ENCODE data around the gene PLG. TPM values are rescaled to one million over a fixed set of nuclear protein-coding genes. Genes with fewer than 3 reads are reported as not detected.
"Not testable (repeated sequence)": the region's sequence is repeated elsewhere in the genome, so short reads cannot be mapped to it uniquely, and the experiment has no call there.

The PLG gene
- not detected for polyA plus RNA-seq (2013, experiment 1 of 2)
- polyA plus RNA-seq (2013, experiment 2 of 2) = not detected

DNA sequence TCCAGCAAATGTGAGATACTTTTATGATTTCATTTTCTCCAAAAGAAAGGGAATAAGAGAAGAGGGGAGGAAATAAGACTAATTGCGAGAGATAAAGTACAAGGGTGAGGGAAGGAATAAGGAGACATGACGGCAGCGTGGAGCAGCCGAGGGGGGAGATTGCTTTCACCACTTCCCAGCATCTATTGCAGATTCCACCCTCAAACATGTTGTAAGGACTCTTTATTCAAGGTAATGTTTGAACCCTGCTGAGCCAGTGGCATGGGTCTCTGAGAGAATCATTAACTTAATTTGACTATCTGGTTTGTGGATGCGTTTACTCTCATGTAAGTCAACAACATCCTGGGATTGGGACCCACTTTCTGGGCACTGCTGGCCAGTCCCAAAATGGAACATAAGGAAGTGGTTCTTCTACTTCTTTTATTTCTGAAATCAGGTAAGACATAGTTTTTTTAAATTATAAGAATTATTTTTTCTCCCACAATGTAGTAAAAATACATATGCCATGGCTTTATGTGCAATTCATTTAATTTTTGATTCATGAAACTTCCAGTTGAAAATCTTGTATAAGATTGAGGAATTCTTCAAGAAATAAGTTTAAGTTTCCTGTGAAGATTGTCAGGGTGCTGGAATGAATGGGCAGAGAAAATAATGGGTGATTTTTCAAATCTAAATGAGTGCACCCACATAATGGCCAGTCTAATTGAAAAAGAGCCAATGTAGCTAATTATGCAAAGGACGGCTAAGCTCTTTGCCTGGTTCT, at the start of gene PLG:
TSS of gene PLG (plus strand) at position 327 of the 763 bp plus-strand sequence. CDS start at position 388, 61 bp downstream.
- not testable (repeated sequence) for H3K27me3 ChIP-seq (ENCODE audit: control insufficient read depth in 3 of 3, insufficient read depth in 3 of 3, low read depth in 1 of 3, low read length in 3 of 3); H3K9me3 ChIP-seq (replicated peaks in 1 of 2; ENCODE audit: control insufficient read depth in 2 of 2, insufficient read depth in 1 of 2, low read depth in 1 of 2, low read length in 2 of 2); H3K23ac ChIP-seq (ENCODE audit: low read depth, low read length, poor library complexity); H2BK12ac ChIP-seq (ENCODE audit: low read length); H2AFZ ChIP-seq (ENCODE audit: low read length); H2BK120ac ChIP-seq (ENCODE audit: low read depth, low read length); H2BK5ac ChIP-seq (ENCODE audit: low read length); H3K9ac ChIP-seq (ENCODE audit: low read depth, low read length, poor library complexity); H3K4me2 ChIP-seq (ENCODE audit: insufficient read depth, low read length, poor library complexity, severe bottlenecking); H4K91ac ChIP-seq (ENCODE audit: low read depth, low read length, poor library complexity); H3K27ac ChIP-seq (replicated peaks; ENCODE audit: low read length); H3K4me3 ChIP-seq (ENCODE audit: low read length in 2 of 2); H3K4me1 ChIP-seq (ENCODE audit: control insufficient read depth in 2 of 2, insufficient read depth in 1 of 2, low read depth in 1 of 2, low read length in 2 of 2); H2BK15ac ChIP-seq (ENCODE audit: low read length); H4K8ac ChIP-seq (ENCODE audit: low read depth, low read length); H3K4ac ChIP-seq (ENCODE audit: low read length); H3K79me1 ChIP-seq (ENCODE audit: low read depth, low read length); H3K14ac ChIP-seq (ENCODE audit: low read length); DNase-seq (ENCODE audit: low spot score); H2AK5ac ChIP-seq (ENCODE audit: low read depth, low read length); H3K36me3 ChIP-seq (replicated peaks in 1 of 2; ENCODE audit: control insufficient read depth in 2 of 2, insufficient read depth in 2 of 2, low read length in 2 of 2); H3K18ac ChIP-seq (ENCODE audit: low read length)
- no CpG with 5 or more reads among the region's 6 CpGs for WGBS, 2 donors (ENCODE audit: extremely low coverage in 2 of 2, insufficient read length in 2 of 2, insufficient replicate concordance in 1 of 2)

DNA sequence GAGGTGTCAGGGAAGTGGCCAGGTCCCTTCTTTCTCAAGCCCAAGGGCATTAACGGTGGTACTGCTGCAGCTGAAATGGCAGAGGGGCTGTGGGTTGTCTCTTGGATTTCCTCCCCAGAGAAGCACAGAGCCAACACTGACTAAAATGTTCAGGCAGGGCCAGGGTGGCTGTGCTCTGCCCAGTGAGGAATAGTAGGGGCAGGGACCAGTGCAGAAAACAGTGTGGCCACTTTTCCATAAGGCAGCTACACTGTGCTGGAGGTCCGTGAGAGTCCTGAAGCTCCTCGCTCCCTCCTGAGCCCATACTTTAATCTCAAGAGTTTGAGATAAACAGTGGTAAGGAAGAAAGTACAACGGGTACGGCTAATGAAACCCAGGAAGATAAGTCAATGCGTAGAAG, 42.5 kb upstream of the PLG start:
- Histone ChIP-seq H3K4me2 (ENCODE audit: insufficient read depth, low read length, poor library complexity, severe bottlenecking) (no peak overlapping the region), H3K18ac (ENCODE audit: low read length) (no peak overlapping the region), H2AFZ (ENCODE audit: low read length) (no peak overlapping the region), H3K79me1 (ENCODE audit: low read depth, low read length) (no peaks in the 10 kb centered on the region), H4K8ac (ENCODE audit: low read depth, low read length) (no peak overlapping the region), H2BK120ac (ENCODE audit: low read depth, low read length) (no peak overlapping the region), H3K27me3 (ENCODE audit: control insufficient read depth in 3 of 3, insufficient read depth in 3 of 3, low read depth in 1 of 3, low read length in 3 of 3) (no peaks in the 10 kb centered on the region), H3K9me3 (replicated peaks in 1 of 2; ENCODE audit: control insufficient read depth in 2 of 2, insufficient read depth in 1 of 2, low read depth in 1 of 2, low read length in 2 of 2) (peaks cover 0 to 10% of the 10 kb centered on the region in 2 donors), H3K27ac (replicated peaks; ENCODE audit: low read length) (no peak overlapping the region), H3K9ac (ENCODE audit: low read depth, low read length, poor library complexity) (no peak overlapping the region), H3K4me1 (ENCODE audit: control insufficient read depth in 2 of 2, insufficient read depth in 1 of 2, low read depth in 1 of 2, low read length in 2 of 2) (no peaks in the 10 kb centered on the region), H2BK5ac (ENCODE audit: low read length) (no peak overlapping the region), H3K4me3 (ENCODE audit: low read length in 2 of 2) (no peak overlapping the region), H2BK15ac (ENCODE audit: low read length) (no peak overlapping the region), H3K36me3 (replicated peaks in 1 of 2; ENCODE audit: control insufficient read depth in 2 of 2, insufficient read depth in 2 of 2, low read length in 2 of 2) (no peaks in the 10 kb centered on the region), H2BK12ac (ENCODE audit: low read length) (no peak overlapping the region), H3K23ac (ENCODE audit: low read depth, low read length, poor library complexity) (no peak overlapping the region), H2AK5ac (ENCODE audit: low read depth, low read length) (no peak overlapping the region), H3K14ac (ENCODE audit: low read length) (no peak overlapping the region), H3K4ac (ENCODE audit: low read length) (no peak overlapping the region), H4K91ac (ENCODE audit: low read depth, low read length, poor library complexity) (no peak overlapping the region)
- no peak for DNase-seq (ENCODE audit: low spot score)
- WGBS, 2 donors (ENCODE audit: extremely low coverage in 2 of 2, insufficient read length in 2 of 2, insufficient replicate concordance in 1 of 2) = no CpG with 5 or more reads among the region's 6 CpGs

DNA sequence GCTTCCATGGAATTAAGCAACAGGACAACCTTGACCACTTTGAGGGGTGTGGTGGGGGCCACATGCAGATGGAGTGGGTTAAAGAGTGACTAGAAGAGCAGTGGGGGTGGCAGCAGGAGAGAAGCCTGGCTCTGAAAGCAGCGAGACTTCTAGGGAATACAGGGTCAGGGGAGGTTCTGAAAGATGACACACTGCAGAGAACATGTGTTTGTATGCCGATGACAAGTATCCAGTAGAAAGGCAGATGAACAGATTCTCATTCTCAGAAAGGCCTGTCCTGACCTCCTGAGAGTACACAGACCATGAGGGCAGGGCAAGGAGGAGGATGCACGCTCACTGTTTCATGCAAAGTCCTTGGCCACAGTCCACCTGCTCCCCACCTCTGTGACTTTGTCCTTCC, 40.8 kb upstream of the PLG start:
- no peak overlapping the region for H2BK120ac ChIP-seq (ENCODE audit: low read depth, low read length)
- H4K91ac ChIP-seq (ENCODE audit: low read depth, low read length, poor library complexity) = no peak overlapping the region
- WGBS, 2 donors (ENCODE audit: extremely low coverage in 2 of 2, insufficient read length in 2 of 2, insufficient replicate concordance in 1 of 2) = no CpG with 5 or more reads among the region's 3 CpGs
- no peak overlapping the region for H3K4ac ChIP-seq (ENCODE audit: low read length)
- no peak overlapping the region for H3K9ac ChIP-seq (ENCODE audit: low read depth, low read length, poor library complexity)
- no peak overlapping the region for H2AK5ac ChIP-seq (ENCODE audit: low read depth, low read length)
- H3K4me2 ChIP-seq (ENCODE audit: insufficient read depth, low read length, poor library complexity, severe bottlenecking) = no peak overlapping the region
- no peak overlapping the region for H3K27ac ChIP-seq (replicated peaks; ENCODE audit: low read length)
- H3K4me3 ChIP-seq (ENCODE audit: low read length in 2 of 2) = no peak overlapping the region
- no peak overlapping the region for H3K14ac ChIP-seq (ENCODE audit: low read length)
- no peak overlapping the region for H3K18ac ChIP-seq (ENCODE audit: low read length)
- no peak overlapping the region for H2AFZ ChIP-seq (ENCODE audit: low read length)
- no peaks in the 10 kb centered on the region for H3K4me1 ChIP-seq (ENCODE audit: control insufficient read depth in 2 of 2, insufficient read depth in 1 of 2, low read depth in 1 of 2, low read length in 2 of 2)
- no peak overlapping the region for H2BK12ac ChIP-seq (ENCODE audit: low read length)
- no peak overlapping the region for H3K23ac ChIP-seq (ENCODE audit: low read depth, low read length, poor library complexity)
- no peaks in the 10 kb centered on the region for H3K79me1 ChIP-seq (ENCODE audit: low read depth, low read length)
- no peak overlapping the region for H2BK5ac ChIP-seq (ENCODE audit: low read length)
- H4K8ac ChIP-seq (ENCODE audit: low read depth, low read length) = no peak overlapping the region
- no peaks in the 10 kb centered on the region for H3K27me3 ChIP-seq (ENCODE audit: control insufficient read depth in 3 of 3, insufficient read depth in 3 of 3, low read depth in 1 of 3, low read length in 3 of 3)
- H3K36me3 ChIP-seq (replicated peaks in 1 of 2; ENCODE audit: control insufficient read depth in 2 of 2, insufficient read depth in 2 of 2, low read length in 2 of 2) = no peaks in the 10 kb centered on the region
- DNase-seq (ENCODE audit: low spot score) = no peak
- H2BK15ac ChIP-seq (ENCODE audit: low read length) = no peak overlapping the region
- peaks cover 0 to 9% of the 10 kb centered on the region in 2 donors for H3K9me3 ChIP-seq (replicated peaks in 1 of 2; ENCODE audit: control insufficient read depth in 2 of 2, insufficient read depth in 1 of 2, low read depth in 1 of 2, low read length in 2 of 2)

DNA sequence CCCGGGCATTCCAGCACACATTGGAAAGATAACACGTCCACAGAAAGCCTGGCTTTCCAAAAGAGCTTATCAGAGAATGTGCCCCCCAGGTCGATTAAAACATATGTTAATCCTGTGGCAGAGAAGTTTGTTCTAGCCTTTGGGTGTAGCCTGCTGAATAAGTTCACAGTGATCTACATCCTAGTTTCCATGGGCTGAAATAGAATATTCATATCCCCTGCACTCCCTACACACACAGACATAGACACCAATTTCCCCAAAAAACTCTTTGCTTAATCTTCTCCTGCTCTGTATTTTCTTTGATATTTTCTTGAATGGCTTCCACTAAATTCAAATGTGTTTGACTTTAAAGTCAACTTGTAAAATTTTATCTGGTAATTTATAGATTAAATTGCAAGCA, 39.6 kb upstream of the PLG start:
- Histone ChIP-seq H2BK5ac (ENCODE audit: low read length) (no peak overlapping the region), H3K4ac (ENCODE audit: low read length) (no peak overlapping the region), H3K4me1 (ENCODE audit: control insufficient read depth in 2 of 2, insufficient read depth in 1 of 2, low read depth in 1 of 2, low read length in 2 of 2) (no peaks in the 10 kb centered on the region), H2AFZ (ENCODE audit: low read length) (no peak overlapping the region), H3K4me3 (ENCODE audit: low read length in 2 of 2) (no peak overlapping the region), H2BK12ac (ENCODE audit: low read length) (no peak overlapping the region), H4K91ac (ENCODE audit: low read depth, low read length, poor library complexity) (no peak overlapping the region), H2BK15ac (ENCODE audit: low read length) (no peak overlapping the region), H3K36me3 (replicated peaks in 1 of 2; ENCODE audit: control insufficient read depth in 2 of 2, insufficient read depth in 2 of 2, low read length in 2 of 2) (no peaks in the 10 kb centered on the region), H3K4me2 (ENCODE audit: insufficient read depth, low read length, poor library complexity, severe bottlenecking) (no peak overlapping the region), H3K9ac (ENCODE audit: low read depth, low read length, poor library complexity) (no peak overlapping the region), H3K27me3 (ENCODE audit: control insufficient read depth in 3 of 3, insufficient read depth in 3 of 3, low read depth in 1 of 3, low read length in 3 of 3) (no peaks in the 10 kb centered on the region), H3K27ac (replicated peaks; ENCODE audit: low read length) (no peak overlapping the region), H2BK120ac (ENCODE audit: low read depth, low read length) (no peak overlapping the region), H4K8ac (ENCODE audit: low read depth, low read length) (no peak overlapping the region), H3K14ac (ENCODE audit: low read length) (no peak overlapping the region), H2AK5ac (ENCODE audit: low read depth, low read length) (no peak overlapping the region), H3K9me3 (replicated peaks in 1 of 2; ENCODE audit: control insufficient read depth in 2 of 2, insufficient read depth in 1 of 2, low read depth in 1 of 2, low read length in 2 of 2) (peaks cover 0 to 6% of the 10 kb centered on the region in 2 donors), H3K23ac (ENCODE audit: low read depth, low read length, poor library complexity) (no peak overlapping the region), H3K79me1 (ENCODE audit: low read depth, low read length) (no peaks in the 10 kb centered on the region), H3K18ac (ENCODE audit: low read length) (no peak overlapping the region)
- DNase-seq (ENCODE audit: low spot score) = no peak
- no CpG with 5 or more reads among the region's 3 CpGs for WGBS, 2 donors (ENCODE audit: extremely low coverage in 2 of 2, insufficient read length in 2 of 2, insufficient replicate concordance in 1 of 2)

All from neuronal stem cell (in vitro differentiated cells).